ENCODE measurements around the gene ERVFRD-1.
"Not testable (repeated sequence)": the region's sequence is repeated elsewhere in the genome, so short reads cannot be mapped to it uniquely, and the experiment has no call there.

Gene ERVFRD-1

DNA sequence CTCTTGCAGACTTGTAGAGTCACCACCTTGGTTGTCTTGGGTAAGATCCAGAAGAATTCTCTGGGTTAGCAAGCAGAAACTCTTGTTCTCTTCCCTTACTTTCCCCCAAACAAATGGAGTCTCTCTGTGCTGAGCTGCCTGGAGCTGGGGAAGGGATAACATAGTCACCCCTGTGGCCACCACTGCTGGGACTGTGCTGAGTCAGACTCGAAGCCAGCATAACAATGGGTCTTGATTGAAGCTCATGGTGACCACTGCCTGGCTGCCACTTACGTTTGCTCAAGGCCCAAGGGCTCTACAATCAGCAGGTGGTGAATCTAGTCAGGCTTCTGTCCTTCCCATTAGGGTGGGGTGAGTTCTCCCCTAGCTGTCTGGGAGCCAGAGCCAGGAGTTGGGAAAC is 15.4 kb upstream of the ERVFRD-1 start:
- DNase-seq = no peak

DNA sequence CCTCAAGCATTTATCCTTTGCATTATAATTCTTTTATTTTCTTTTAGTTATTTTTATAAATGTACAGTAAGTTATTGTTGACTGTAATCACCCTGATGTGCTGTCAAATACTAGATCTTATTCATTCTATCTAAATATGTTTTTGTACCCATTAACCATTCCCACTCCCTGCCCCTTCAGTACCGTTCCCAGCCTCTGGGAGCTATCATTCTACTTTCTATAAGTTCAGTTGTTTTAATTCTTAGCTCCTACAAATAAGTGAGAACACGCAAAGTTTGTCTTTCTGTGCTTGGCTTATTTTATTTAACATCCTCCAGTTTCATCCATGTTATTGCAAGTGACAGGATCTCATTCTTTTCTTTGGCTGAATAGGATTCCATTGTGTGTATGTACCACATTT is 12.5 kb upstream of the ERVFRD-1 start:
- no peak for DNase-seq

DNA sequence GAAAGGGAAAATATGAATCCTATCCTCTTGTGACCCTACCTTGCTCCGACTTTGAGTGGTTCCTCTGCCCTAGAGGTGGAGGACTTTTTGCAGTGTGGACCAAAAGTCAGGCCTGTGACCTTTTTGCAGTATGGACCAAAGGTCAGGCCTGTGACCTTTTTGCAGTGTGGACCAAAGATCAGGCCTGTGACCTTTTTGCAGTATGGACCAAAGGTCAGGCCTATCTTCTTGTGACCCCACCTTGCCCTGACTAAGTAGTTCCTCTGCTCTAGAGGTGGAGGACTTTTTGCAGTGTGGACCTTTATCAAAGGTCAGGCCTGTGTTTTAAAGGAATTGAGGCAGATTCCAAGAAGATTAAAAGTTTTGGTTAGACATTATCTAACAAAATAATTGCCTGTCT is 10.9 kb upstream of the ERVFRD-1 start:
- DNase-seq = no peak

DNA sequence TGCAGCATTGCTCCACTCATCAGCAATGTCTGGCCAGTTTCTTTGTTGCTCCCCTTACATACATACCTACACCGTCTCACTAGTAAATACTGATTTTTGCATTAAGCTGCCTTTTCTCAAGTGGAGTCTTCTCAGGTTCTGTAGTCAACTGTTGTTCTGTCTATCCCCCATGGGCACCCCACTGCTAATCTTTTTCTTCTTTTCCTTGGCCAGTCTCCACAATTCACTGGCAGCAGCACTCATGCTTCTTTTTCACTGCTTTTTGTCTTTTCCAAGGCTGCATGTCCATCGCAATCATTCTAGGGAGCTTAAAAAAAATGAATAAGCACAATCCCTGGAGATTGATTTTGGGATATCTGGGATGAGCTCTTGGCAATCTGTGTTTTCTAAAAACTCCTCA is 10.3 kb upstream of the ERVFRD-1 start:
- no peak for DNase-seq

DNA sequence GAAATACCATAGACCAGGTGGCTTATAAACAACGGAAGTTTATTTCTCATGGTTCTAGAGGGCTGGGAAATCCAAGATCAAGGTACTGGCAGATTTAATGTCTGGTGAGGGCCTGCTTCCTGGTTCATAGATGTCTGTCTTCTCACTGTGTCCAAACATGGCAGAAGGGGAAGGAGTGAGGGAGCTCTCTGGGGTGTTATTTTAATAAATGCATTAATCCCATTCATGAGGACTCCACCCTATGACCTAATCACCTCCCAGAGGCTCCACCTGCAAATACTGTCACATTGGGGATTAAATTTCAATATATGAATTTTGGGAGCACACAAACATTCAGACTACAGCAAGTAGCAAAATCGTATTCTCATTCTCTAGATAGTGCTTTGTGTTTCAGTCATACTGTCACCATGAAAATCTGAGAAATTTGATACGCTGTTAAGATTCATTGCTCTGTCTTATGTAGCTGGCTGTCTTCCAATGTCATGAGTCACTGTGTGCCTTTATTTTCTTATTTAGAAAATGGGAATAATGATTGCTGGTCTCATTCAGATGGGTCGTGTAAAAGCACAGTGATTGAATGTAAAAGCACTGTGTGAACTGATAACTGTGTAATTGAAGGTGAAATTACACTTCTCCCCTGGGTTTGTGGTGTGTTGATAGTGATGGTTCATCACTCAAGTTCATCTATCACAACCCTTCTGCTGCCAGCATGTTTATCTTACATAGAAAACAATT is 8.9 kb upstream of the ERVFRD-1 start:
- DNase-seq = no peak

GRCh38 chr6:11115808-11116536 is 4.4 kb upstream of the ERVFRD-1 start:
- DNase-seq = not testable (repeated sequence)

DNA sequence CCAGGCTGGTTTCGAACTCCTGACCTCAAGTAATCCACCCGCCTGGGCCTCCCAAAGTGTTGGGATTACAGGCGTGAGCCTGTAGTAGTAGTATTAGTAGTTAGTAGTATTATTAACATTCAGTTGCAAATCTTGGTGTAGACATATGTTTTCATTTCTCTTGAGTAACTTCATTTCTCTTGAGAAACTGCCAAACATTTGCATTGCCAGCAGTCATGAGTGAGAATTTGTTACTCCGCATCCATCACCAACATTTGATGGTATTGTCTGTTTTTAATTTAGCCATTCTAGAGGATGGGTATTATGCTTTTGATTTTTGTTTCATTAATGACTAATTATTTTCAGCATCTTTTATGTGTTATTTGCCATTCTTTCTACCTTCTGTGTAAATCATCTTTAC is 1.5 kb upstream of the ERVFRD-1 start:
- DNase-seq = no peak

DNA sequence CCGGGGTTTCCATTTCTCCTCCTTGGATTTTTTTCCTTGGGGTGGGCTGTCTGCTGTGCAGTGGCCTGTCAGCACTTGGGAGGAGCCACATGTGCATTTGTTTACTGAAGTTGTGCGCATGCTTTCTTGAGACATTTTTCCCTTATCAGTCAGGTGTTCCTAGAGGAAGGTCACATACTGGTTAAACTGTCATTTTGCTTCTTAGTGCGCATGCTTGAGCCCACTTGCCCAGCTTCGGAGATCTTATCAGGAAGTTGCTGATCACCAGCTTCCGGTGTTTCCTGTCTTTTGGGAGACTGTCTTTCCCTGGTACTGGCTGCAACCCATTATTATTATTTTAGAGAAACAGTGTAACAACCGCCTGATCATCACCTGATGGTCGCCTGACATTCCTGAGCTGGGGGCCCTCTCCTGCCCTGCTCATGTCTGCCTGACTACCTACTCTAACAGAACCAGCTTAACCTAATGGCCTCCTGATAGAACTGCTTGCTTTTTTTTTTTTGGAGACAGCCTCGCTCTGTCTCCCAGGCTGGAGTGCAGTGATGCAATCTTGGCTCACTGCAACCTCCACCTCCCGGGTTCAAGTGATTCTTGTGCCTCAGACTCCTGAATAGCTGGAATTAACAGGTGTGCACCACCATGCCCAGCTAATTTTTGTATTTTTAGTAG is 378 bp upstream of the ERVFRD-1 start:
- DNase-seq = no peak

- DNase-seq = no peak
Observed at GRCh38 chr6:11108726-11109125, 2.8 kb downstream of the ERVFRD-1 start.

DNA sequence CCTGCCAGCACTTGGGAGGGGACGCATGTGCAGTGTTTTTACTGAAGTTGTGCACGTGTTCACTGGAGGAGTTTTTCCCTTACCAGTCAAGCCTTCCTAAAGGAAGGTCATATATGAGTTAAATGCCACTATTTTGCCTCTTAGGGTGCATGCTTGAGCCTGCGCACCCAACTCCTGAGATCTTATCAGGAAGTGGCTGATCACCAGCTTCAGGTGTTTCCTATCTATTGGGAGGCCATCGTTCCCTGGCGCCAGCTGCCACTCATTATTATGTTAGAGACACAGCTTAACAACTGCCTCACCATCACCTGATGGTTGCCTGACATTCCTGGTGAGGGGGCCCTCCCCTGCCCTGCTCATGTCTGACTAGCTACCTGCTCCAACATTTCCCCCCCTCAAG is 8.5 kb downstream of the ERVFRD-1 start:
- no peak for DNase-seq

- DNase-seq = no peak
Observed at GRCh38 chr6:11101417-11101816, 10.1 kb downstream of the ERVFRD-1 start.

DNA sequence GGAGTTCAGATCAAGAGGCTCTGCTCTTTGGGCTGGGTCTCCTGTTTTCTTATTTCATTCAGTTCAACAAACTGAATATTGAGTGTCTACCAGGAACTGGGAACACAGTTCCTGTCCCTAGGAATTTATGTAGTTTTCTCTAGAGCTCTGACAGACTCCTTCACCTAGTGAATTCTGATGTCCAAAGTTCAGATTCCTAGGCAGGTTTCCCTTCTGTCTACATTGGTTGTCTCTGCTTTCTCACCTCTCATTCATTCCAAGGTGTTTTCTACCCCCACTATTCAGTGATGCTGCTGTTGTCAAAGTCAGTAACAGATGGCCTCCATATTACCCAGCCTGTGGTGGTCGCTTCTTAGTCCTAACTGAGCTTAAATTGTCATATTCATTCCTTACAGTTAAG is 13.5 kb downstream of the ERVFRD-1 start:
- no peak for DNase-seq

GRCh38 chr6:11097476-11097875 is 14.0 kb downstream of the ERVFRD-1 start:
- no peak for DNase-seq

DNA sequence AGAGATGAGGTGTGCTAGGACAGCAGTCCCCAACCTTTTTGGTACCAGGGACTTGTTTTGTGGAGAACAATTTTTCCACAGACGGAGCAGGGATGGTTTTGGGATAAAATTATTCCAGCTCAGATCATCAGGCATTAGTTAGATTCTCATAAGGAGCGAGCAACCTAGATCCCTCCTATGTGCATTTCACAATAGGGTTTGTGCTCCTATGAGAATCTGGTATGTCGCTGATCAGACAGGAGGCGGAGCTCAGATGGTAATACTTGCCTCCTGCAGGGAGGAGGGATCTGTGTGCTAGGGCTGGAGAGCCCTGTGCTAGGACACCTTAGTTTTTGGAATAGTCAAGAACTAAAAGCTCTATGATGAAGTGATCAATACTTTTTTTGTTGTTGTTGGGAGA is 15.4 kb downstream of the ERVFRD-1 start:
- DNase-seq = no peak

DNA sequence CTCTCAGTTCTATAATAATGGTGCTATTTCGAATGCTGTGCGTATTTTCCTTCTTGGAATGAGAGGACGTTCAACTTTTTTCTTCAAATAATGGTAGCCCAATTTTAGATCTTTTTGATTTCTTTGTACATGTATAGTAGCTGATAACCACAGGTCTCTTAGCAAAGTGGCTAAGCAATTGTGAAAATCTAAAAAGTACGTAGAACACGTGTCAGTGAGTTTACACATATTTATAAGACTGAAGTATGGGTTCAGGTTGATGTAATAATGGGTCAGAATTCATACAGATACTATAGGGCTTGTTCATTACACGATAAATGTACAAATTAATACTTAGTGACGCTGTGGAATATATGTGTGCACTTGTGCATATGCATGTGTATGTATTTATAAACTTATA is 16.6 kb downstream of the ERVFRD-1 start:
- DNase-seq = no peak

- DNase-seq = peak; percentile 18
Observed at GRCh38 chr6:11094411-11094851, 17.1 kb downstream of the ERVFRD-1 start.

DNA sequence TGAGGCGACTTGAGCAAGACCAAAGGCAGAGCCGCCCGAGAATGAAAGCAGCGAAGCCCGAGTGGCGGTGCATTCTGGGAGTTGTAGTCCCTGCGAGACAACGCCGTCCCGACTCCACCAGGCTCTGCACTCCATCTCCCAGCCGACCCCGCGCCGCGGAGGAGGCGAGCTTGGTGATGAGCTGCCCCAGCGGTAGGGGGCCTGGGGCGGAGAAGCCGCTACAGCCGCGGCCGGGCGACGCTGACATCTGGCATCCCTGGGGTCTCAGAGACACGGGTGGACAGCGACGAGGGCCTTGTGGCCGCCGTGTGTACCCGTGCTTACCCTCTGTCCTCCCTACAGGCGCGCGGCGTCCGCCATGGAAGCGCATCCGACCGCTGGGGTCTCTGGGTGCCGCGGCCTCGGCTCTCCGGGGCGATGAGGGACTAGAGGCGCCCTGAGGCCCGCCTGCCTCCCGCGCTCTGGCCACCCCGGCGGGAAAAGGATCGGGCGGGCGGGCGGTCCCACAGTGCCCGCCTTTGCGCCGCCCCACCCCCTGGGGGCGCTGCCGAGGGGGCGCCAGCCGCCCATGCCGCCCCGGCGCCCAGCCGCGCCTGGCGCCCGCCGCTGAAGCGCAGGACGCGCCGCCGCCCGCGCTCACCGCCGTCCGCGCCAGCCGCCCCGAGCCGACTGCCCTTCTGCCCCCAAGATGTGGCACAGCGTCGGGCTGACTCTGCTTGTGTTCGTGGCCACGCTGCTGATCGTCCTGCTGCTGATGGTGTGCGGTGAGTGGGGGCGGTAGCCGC is 17.7 kb downstream of the ERVFRD-1 start, which contains the start of gene SMIM13:
Gene SMIM13, plus strand, starts transcription at position 209 of the 785 bp plus-strand sequence. Its CDS starts 480 bp downstream, at position 689.
- DNase-seq = peak; percentile 94

DNA sequence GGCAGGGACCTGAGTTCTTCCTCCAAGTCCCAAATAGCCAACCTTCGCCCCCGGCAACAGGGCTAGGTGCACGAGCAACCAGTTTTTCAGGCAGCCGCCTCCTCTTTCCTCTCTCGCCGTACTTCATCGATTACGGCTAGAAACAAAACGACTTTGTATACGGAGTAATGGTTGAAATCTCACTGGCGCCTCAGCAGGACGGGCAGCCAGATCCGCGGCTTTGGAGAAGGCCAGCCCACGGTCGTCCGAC is 18.2 kb downstream of the ERVFRD-1 start:
- no peak for DNase-seq

DNA sequence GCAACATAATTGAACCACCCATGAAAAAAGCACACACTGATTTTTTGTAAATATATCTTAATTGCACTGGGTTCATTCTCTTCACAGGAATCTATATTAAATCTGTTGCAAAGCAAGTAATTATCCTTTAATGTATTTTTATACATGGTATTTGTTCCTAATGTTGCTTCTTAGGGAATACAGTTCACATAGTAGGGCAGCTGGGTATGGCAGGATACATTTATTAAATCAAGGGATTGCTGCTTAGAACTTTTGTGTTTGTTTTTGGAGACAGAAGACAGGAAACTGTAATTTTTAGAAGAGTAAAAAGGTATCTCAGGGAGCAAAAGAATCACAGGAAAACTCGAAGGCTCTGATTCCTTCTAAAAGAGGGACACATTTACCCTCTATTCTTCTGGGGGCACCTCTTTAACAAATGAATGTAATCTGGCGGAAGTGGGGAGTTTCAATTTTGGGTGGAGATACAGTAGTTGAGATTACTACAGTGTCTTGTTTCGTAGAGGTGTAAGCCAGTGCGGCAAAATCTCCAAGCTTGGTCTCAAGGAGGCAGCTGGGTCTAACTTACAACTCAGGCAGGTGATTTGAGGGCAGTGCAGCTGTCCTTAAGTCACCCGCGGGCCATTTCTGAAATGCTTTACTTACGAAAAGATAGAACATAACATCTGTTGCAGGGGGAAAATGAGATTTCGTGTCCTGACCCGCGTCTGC is 18.7 kb downstream of the ERVFRD-1 start:
- no peak for DNase-seq

GRCh38 chr6:11091141-11091540 is 20.4 kb downstream of the ERVFRD-1 start:
- DNase-seq = not testable (repeated sequence)

DNA sequence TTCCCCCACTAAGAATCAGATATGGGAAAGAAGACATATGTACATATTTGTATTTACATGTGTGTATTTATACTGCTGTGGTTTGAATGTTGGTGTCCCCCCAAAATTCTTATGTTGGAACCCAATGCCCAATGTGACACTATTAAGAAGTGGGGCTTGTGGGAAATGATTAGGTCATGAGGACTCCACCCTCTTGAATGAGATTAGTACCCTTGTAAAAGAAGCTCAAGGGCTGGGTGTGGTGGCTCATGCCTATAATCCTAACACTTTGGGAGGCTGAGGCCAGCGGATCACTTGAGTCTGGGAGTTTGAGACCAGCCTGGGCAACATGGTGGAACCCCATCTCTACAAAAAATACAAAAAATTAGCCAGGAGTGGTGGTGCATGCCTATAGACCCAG is 21.8 kb downstream of the ERVFRD-1 start:
- DNase-seq = no peak

GRCh38 chr6:11087141-11087812 is 24.2 kb downstream of the ERVFRD-1 start:
- not testable (repeated sequence) for DNase-seq
